HUES48 (cell line): ENCODE measurements around the gene UBE2D2.

ENCODE experiments used
- H3K27ac ChIP-seq: one replicate; pipeline ENCODE4 v1.7.0; 2013; ENCODE audit warnings: low read depth, low read length, inconsistent platforms
- H3K27me3 ChIP-seq: 2 replicates; pipeline ENCODE4 v1.6.1; 2013; ENCODE audit warnings: mild to moderate bottlenecking, low read length; ENCODE audit not compliant: control insufficient read depth, insufficient read depth
- H3K36me3 ChIP-seq: 2 replicates; pipeline ENCODE4 v1.6.1; 2013; ENCODE audit warnings: low read length; ENCODE audit not compliant: control insufficient read depth, insufficient read depth
- H3K4me1 ChIP-seq: 2 replicates; pipeline ENCODE4 v1.6.1; 2013; ENCODE audit warnings: mild to moderate bottlenecking, low read length; ENCODE audit not compliant: control insufficient read depth, insufficient read depth
- H3K4me3 ChIP-seq: 2 replicates; pipeline ENCODE4 v1.5.1; 2013; ENCODE audit warnings: mild to moderate bottlenecking, low read depth, low read length
- H3K9ac ChIP-seq: 2 replicates; pipeline ENCODE4 v1.6.1; 2013; ENCODE audit warnings: mild to moderate bottlenecking, low read depth, low read length, moderate library complexity
- H3K9me3 ChIP-seq: 2 replicates; pipeline ENCODE4 v1.6.1; 2013; ENCODE audit warnings: low read length; ENCODE audit not compliant: control insufficient read depth, insufficient read depth

UBE2D2 gene

DNA sequence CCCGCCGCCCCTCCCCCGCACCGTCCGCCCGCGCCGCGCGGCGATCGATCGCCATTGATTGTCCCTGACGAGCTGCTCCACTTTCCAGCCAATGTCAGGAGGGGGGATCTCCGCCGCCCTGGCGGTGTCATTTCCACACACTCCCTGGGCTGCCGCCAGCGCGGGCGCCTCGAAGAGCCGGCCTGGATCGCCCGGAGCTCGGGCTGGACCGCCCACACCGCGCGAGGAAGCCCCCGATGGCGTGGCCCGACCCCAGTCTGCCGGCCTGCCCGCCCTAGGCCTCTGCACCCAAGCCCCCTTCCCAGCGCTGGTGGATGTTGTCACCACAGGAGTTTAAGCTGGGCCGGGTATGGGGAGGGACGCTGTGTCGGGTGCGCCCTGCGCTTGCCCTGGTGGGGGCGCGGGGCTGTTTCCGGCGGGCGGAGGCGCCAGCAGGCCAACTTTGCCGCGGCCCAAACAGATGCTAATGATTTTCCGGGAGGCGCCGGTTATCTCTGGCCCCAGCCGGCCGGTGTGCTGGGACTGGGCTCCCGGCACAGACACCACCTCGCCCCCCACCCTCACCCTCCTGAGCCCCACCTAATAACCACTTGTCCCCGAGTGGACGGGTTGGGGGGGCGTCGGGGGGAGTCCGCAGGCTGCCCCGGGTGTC, 76.4 kb downstream of the UBE2D2 start:
- H3K27me3 ChIP-seq, result peaks cover 2% of the 10 kb centered on the region; the same call in 1 of the 2 replicates
- peak overlapping the region; percentile 69 for H3K9ac ChIP-seq
- H3K9me3 ChIP-seq, result no peaks in the 10 kb centered on the region
- H3K4me3 ChIP-seq, result peak overlapping the region; percentile 66
- peak overlapping the region; percentile 88 for H3K27ac ChIP-seq
- H3K4me1 ChIP-seq, result peaks cover 66% of the 10 kb centered on the region
- no peaks in the 10 kb centered on the region for H3K36me3 ChIP-seq

DNA sequence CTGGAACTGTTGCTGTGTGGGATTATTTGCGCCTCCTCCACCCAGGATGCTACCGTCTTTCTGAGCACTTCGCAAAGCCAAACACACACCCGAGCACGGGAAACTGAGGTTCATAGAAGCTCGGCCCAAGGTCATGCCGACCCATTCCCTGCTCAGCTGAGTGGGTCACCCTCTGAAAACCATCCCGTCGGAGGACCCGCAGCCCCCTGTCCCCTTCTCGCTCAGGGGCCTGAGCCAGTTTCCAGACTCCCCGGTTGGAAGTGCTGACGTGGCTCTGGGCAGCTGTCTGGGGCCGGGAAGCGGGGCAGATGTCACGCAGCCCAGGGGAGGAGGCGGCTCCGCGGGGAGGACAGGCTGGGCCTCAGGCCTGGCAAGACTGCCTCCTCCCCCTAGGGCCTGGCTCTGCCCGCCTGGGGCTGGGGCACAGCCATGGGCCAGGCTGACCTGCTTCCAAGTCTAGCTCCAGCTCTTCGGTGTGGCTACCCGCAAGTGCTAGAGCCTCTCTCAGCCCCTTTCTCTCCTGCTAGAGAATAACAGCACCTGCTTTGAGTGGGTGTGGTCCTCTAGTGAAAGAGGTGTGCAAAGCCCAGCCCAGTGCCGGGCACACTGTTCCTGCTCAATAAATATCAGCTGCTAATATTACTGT, 77.1 kb downstream of the UBE2D2 start:
- H3K9me3 ChIP-seq, result no peaks in the 10 kb centered on the region
- no peaks in the 10 kb centered on the region for H3K36me3 ChIP-seq
- H3K9ac ChIP-seq, result peak overlapping the region; percentile 69
- peak overlapping the region; percentile 66 for H3K4me3 ChIP-seq
- peaks cover 2% of the 10 kb centered on the region; the same call in 1 of the 2 replicates for H3K27me3 ChIP-seq
- peaks cover 73% of the 10 kb centered on the region for H3K4me1 ChIP-seq
- peak overlapping the region; percentile 88 for H3K27ac ChIP-seq

- H3K9me3 ChIP-seq, result no peaks in the 10 kb centered on the region
- H3K27me3 ChIP-seq, result peaks cover 10% of the 10 kb centered on the region; the same call in 1 of the 2 replicates
- peaks cover 72% of the 10 kb centered on the region for H3K4me1 ChIP-seq
- peak overlapping the region; percentile 88 for H3K27ac ChIP-seq
- H3K4me3 ChIP-seq, result no peak overlapping the region
- no peak overlapping the region for H3K9ac ChIP-seq
- H3K36me3 ChIP-seq, result no peaks in the 10 kb centered on the region
These were observed 77.8 kb downstream of the UBE2D2 start for GRCh38 chr5:139638736-139639618.

DNA sequence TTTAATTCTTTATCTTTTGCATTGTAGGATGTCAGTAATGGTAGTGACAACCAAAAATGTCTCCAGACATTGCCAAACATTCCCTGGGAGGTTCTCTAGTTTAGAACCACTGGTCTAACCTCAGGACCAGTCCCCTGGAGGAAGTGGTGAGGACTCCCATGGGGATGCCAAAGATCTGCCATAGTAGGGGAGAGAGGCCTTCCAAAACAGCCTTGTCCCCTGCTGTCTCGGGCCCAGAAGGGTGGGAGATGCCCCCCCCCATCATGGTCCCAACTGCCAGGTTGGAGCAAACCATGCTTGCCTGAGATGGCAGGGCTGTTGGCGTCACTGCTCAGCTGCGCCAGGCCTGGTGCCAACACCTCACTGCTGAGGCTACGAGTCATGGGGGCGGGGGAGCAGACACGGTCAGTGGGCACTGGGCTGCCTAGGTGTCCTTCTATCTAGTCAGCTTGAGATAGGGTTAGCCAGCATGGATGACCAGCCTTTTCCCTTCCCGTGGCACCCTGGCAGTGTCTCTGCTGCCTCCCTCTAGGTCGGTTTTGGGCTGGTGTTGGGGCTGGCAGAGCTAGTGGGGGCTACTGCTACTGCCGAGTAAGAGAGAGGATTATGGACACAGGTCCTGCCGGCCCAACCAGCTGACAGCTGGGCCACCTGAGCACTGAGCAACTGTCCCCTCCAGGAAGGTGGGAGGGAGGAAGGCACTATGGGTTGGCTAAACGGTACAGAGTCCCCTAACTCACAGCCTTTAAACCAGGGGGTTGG, 78.7 kb downstream of the UBE2D2 start:
- Histone ChIP-seq H3K27ac (no peak overlapping the region), H3K4me3 (no peak overlapping the region), H3K9me3 (no peaks in the 10 kb centered on the region), H3K4me1 (peaks cover 69% of the 10 kb centered on the region), H3K9ac (no peak overlapping the region), H3K36me3 (no peaks in the 10 kb centered on the region), H3K27me3 (peaks cover 18% of the 10 kb centered on the region)

GRCh38 chr5:139640421-139641115, 79.4 kb downstream of the UBE2D2 start:
- H3K9me3 ChIP-seq, result no peaks in the 10 kb centered on the region
- H3K27me3 ChIP-seq, result peaks cover 26% of the 10 kb centered on the region
- H3K27ac ChIP-seq, result no peak overlapping the region
- no peak overlapping the region for H3K4me3 ChIP-seq
- no peak overlapping the region for H3K9ac ChIP-seq
- H3K4me1 ChIP-seq, result peaks cover 69% of the 10 kb centered on the region
- H3K36me3 ChIP-seq, result no peaks in the 10 kb centered on the region

- Histone ChIP-seq H3K9me3 (no peaks in the 10 kb centered on the region), H3K4me1 (peaks cover 66% of the 10 kb centered on the region), H3K27ac (peak overlapping the region; percentile 4), H3K36me3 (no peaks in the 10 kb centered on the region), H3K4me3 (no peak overlapping the region), H3K27me3 (peaks cover 34% of the 10 kb centered on the region), H3K9ac (no peak overlapping the region)
These were observed 80.3 kb downstream of the UBE2D2 start for GRCh38 chr5:139641116-139642080.

DNA sequence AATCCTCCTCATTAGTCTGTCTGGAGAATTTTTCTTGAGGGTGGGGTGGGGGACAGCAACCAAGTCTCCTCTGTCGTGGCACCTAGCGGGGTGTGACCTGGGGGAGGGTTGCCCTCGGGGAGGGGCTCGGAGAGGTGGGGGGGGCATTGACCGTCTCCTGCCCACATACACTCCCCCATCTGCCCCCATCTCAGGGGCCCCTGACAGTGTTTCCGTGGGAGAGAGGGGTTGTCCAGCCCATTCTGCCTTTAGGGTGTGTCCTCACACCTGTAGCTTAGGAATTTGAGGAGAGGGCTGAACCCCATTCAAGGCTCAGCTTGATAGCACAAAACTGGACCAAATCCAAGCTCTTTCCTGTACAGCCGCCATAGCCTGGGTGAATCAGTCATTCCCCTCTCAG, 81.1 kb downstream of the UBE2D2 start:
- no peak overlapping the region for H3K4me3 ChIP-seq
- peaks cover 64% of the 10 kb centered on the region for H3K4me1 ChIP-seq
- H3K36me3 ChIP-seq, result no peaks in the 10 kb centered on the region
- no peak overlapping the region for H3K9ac ChIP-seq
- no peak overlapping the region for H3K27ac ChIP-seq
- no peaks in the 10 kb centered on the region for H3K9me3 ChIP-seq
- H3K27me3 ChIP-seq, result peaks cover 42% of the 10 kb centered on the region

GRCh38 chr5:139642891-139643871, 82.0 kb downstream of the UBE2D2 start:
- Histone ChIP-seq H3K9ac (no peak overlapping the region), H3K36me3 (no peaks in the 10 kb centered on the region), H3K4me1 (peaks cover 65% of the 10 kb centered on the region)

GRCh38 chr5:139644001-139644456, 82.9 kb downstream of the UBE2D2 start:
- H3K27ac ChIP-seq, result no peak overlapping the region
- H3K9me3 ChIP-seq, result no peaks in the 10 kb centered on the region
- H3K27me3 ChIP-seq, result peaks cover 47% of the 10 kb centered on the region
- H3K4me3 ChIP-seq, result no peak overlapping the region
- no peaks in the 10 kb centered on the region for H3K36me3 ChIP-seq
- no peak overlapping the region for H3K9ac ChIP-seq
- peaks cover 57% of the 10 kb centered on the region for H3K4me1 ChIP-seq

More at GRCh38 chr5:139642891-139643871, 82.0 kb downstream of the UBE2D2 start:
- H3K9me3 ChIP-seq, result no peaks in the 10 kb centered on the region
- peaks cover 47% of the 10 kb centered on the region for H3K27me3 ChIP-seq
- no peak overlapping the region for H3K4me3 ChIP-seq
- H3K27ac ChIP-seq, result peak overlapping the region; percentile 36
